B cell (primary cell): ENCODE results near the gene TTC28.

Experiments
- EZH2 ChIP-seq: IDR thresholded peaks from 2 replicates; pipeline ENCODE4 v1.6.1; 2012; ENCODE audit warnings: borderline replicate concordance, low read depth, mild to moderate bottlenecking, moderate library complexity, low read length; ENCODE audit not compliant: insufficient read depth, poor library complexity, severe bottlenecking
- TF ChIP-seq, protein P1 (sequence below): fragments of 200-600 bp; IDR thresholded peaks from one replicate; pipeline ENCODE4 v1.8.0; 2022; ENCODE audit warnings: antibody characterized with exemption, mild to moderate bottlenecking

DNA sequence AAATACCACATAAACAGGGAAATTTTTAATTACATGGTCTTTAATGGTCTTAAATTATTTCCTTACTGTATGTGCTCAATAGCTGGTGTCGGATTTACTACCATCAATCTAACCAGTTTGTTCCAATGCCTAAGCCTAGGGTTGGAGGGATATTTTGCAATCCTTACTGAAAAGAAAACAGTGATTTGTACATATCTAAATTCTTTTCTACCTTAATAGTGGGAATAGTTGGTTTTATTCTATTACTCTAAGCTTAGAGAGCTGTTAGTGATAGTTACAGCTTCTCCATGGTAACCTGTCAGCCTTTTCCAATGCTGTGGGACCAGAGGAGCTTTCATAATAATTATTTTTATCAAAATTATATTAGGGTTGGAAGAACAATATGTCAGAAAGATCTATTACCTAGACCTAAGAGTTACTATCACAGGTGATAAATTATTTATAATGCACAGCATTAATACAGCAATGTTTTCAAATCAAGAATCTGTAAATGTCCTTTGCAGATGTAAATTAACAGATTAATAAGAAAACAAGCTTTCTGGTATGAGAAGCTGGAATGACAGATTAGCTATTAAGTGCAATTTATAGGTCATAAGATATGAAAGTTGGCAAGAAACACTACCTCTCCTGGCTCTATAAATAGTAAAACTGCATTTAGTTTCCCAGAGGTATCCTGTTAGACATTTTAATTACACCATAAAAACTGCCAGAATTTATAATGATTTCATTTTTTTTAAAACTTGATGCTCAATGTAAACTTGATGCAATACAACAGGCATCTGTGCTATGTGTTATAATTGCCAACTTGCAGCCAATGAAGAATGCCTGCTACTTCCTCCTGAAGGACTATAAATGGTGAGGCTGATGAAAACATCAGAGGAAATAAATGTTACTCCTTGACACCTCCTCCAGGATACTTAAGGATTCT, 498.6 kb downstream of the TTC28 start:
- TF ChIP-seq, protein P1, sequence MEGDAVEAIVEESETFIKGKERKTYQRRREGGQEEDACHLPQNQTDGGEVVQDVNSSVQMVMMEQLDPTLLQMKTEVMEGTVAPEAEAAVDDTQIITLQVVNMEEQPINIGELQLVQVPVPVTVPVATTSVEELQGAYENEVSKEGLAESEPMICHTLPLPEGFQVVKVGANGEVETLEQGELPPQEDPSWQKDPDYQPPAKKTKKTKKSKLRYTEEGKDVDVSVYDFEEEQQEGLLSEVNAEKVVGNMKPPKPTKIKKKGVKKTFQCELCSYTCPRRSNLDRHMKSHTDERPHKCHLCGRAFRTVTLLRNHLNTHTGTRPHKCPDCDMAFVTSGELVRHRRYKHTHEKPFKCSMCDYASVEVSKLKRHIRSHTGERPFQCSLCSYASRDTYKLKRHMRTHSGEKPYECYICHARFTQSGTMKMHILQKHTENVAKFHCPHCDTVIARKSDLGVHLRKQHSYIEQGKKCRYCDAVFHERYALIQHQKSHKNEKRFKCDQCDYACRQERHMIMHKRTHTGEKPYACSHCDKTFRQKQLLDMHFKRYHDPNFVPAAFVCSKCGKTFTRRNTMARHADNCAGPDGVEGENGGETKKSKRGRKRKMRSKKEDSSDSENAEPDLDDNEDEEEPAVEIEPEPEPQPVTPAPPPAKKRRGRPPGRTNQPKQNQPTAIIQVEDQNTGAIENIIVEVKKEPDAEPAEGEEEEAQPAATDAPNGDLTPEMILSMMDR = no peak
- no peak for TF ChIP-seq EZH2
